ENCODE measurements around the gene RPS15A. TPM values are rescaled to one million over a fixed set of nuclear protein-coding genes. Genes with fewer than 3 reads are reported as not detected.
A peak's percentile ranks its signal among the peaks of the same experiment; 100 is the strongest.

RPS15A gene
- polyA plus RNA-seq (ENCODE audit: insufficient read length) = 1,688 TPM

- peak; percentile 98 for DNase-seq (ENCODE audit: low read depth)
Measured at GRCh38 chr16:18789850-18790706, at the start of gene RPS15A. Gene RPS15A (minus strand): TSS chr16:18790334. CDS start chr16:18789113, 1,221 bp downstream.

- DNase-seq (ENCODE audit: low read depth) = no peak
Measured at GRCh38 chr16:18839555-18839954, 49.4 kb upstream of the RPS15A start.

- DNase-seq (ENCODE audit: low read depth) = no peak
Measured at GRCh38 chr16:18836702-18837101, 46.6 kb upstream of the RPS15A start.

- DNase-seq (ENCODE audit: low read depth) = no peak
Measured at GRCh38 chr16:18834864-18835263, 44.7 kb upstream of the RPS15A start.

GRCh38 chr16:18833707-18834505, 43.8 kb upstream of the RPS15A start:
- DNase-seq (ENCODE audit: low read depth) = no peak

- no peak for DNase-seq (ENCODE audit: low read depth)
Measured at GRCh38 chr16:18832613-18833012, 42.5 kb upstream of the RPS15A start.

GRCh38 chr16:18832006-18832405, 41.9 kb upstream of the RPS15A start:
- no peak for DNase-seq (ENCODE audit: low read depth)

- no peak for DNase-seq (ENCODE audit: low read depth)
Measured at GRCh38 chr16:18829251-18829650, 39.1 kb upstream of the RPS15A start.

- no peak for DNase-seq (ENCODE audit: low read depth)
Measured at GRCh38 chr16:18827890-18828289, 37.8 kb upstream of the RPS15A start.

GRCh38 chr16:18816286-18816685, 26.2 kb upstream of the RPS15A start:
- DNase-seq (ENCODE audit: low read depth) = no peak

GRCh38 chr16:18811925-18812324, 21.8 kb upstream of the RPS15A start:
- DNase-seq (ENCODE audit: low read depth) = no peak

GRCh38 chr16:18809165-18809564, 19.0 kb upstream of the RPS15A start:
- no peak for DNase-seq (ENCODE audit: low read depth)

GRCh38 chr16:18805257-18805773, 15.2 kb upstream of the RPS15A start:
- DNase-seq (ENCODE audit: low read depth) = no peak

- no peak for DNase-seq (ENCODE audit: low read depth)
Measured at GRCh38 chr16:18804540-18804939, 14.4 kb upstream of the RPS15A start.

- no peak for DNase-seq (ENCODE audit: low read depth)
Measured at GRCh38 chr16:18803569-18804462, 13.7 kb upstream of the RPS15A start.

- DNase-seq (ENCODE audit: low read depth) = no peak
Measured at GRCh38 chr16:18802767-18803343, 12.7 kb upstream of the RPS15A start.

GRCh38 chr16:18801145-18801972, 11.2 kb upstream of the RPS15A start, which contains the start of gene ARL6IP1:
Gene ARL6IP1 (minus strand): TSS chr16:18801549. CDS start chr16:18801466, 83 bp downstream.
- DNase-seq (ENCODE audit: low read depth) = peak; percentile 98

GRCh38 chr16:18800775-18801144, 10.6 kb upstream of the RPS15A start:
- no peak for DNase-seq (ENCODE audit: low read depth)

GRCh38 chr16:18800293-18800692, 10.2 kb upstream of the RPS15A start:
- DNase-seq (ENCODE audit: low read depth) = no peak

GRCh38 chr16:18799500-18799899, 9.4 kb upstream of the RPS15A start:
- no peak for DNase-seq (ENCODE audit: low read depth)

All from forelimb muscle (tissue), 1 donor.